ENCODE measurements around the gene PTPRG. TPM values are rescaled to one million over a fixed set of nuclear protein-coding genes. Genes with fewer than 3 reads are reported as not detected.
A peak's percentile ranks its signal among the peaks of the same experiment; 100 is the strongest.

Gene PTPRG
- total and polyA plus RNA-seq, 2 donors = 22.7 to 95.3 TPM

DNA sequence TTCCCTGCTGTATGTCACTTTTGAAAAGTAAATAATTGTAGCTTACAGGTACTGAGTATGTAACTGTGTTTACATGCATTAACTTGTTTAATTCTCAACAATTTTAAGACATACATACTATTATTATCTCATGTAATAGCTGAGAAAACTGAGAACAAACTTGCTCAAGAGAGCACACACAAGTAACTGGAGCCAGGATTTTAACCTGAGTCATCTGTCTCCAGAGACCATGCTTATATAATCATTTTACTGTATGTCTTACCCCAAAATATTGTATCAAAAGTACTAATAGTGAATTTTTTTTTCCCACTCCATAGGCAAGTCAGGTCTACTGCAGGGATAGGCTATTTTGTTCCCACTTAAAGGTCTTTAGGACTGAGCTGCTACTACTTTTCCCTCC is 716.6 kb downstream of the PTPRG start:
- Histone ChIP-seq H3K4me3 (ENCODE audit: low read depth, low read length) (no peak overlapping the region), H3K27ac (ENCODE audit: low read depth) (no peak overlapping the region), H3K36me3 (ENCODE audit: insufficient read depth) (peaks cover 4% of the 10 kb centered on the region), H3K4me1 (ENCODE audit: insufficient read depth) (no peaks in the 10 kb centered on the region)
- DNase-seq (ENCODE audit: extremely low spot score) = no peak

GRCh38 chr3:62281726-62282125 is 720.4 kb downstream of the PTPRG start:
- WGBS = 92% methylated on average over 1 of the region's 1 CpG
- H3K36me3 ChIP-seq (ENCODE audit: insufficient read depth) = peaks cover 3% of the 10 kb centered on the region

GRCh38 chr3:62284442-62284841 is 723.1 kb downstream of the PTPRG start:
- WGBS = 87% methylated on average over 2 of the region's 2 CpGs
- no peak overlapping the region for H3K27ac ChIP-seq (ENCODE audit: low read depth)

More at GRCh38 chr3:62281726-62282125, 720.4 kb downstream of the PTPRG start:
- Histone ChIP-seq H3K4me1 (ENCODE audit: insufficient read depth) (no peaks in the 10 kb centered on the region), H3K27ac (ENCODE audit: low read depth) (no peak overlapping the region), H3K4me3 (ENCODE audit: low read depth, low read length) (no peak overlapping the region)
- no peak for DNase-seq (ENCODE audit: extremely low spot score)

DNA sequence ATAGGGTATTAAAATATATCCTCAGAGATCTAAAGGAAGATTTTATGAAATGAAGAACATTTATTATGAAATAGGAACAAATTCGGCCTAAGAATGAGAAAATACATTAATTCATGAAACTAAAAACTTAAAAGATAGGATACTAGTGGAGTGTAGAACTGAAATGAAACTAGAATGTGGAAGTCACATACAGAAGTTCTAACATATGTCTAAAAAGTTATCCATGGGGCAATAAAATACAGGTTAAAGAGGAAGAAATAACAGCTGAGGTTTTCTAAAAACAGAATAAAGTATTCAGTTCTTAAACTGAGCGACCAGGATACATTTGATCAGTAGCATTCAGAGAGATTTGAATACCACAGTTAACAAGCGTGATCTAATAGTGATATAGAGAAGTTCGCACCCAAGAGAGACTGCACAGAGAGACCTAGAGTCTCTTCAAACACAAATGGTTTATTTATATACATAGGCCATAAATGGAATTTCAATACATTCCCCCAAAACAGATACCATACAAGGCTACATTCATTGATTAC is 726.1 kb downstream of the PTPRG start:
- Histone ChIP-seq H3K4me3 (ENCODE audit: low read depth, low read length) (no peak overlapping the region), H3K4me1 (ENCODE audit: insufficient read depth) (no peaks in the 10 kb centered on the region), H3K27ac (ENCODE audit: low read depth) (no peak overlapping the region), H3K36me3 (ENCODE audit: insufficient read depth) (peaks cover 3% of the 10 kb centered on the region)
- DNase-seq (ENCODE audit: extremely low spot score) = no peak
- 87% methylated on average over 4 of the region's 4 CpGs for WGBS

More at GRCh38 chr3:62284442-62284841, 723.1 kb downstream of the PTPRG start:
- peaks cover 3% of the 10 kb centered on the region for H3K36me3 ChIP-seq (ENCODE audit: insufficient read depth)
- no peak overlapping the region for H3K4me3 ChIP-seq (ENCODE audit: low read depth, low read length)
- no peaks in the 10 kb centered on the region for H3K4me1 ChIP-seq (ENCODE audit: insufficient read depth)
- DNase-seq (ENCODE audit: extremely low spot score) = no peak

GRCh38 chr3:62289922-62290321 is 728.6 kb downstream of the PTPRG start:
- Histone ChIP-seq H3K27ac (ENCODE audit: low read depth) (no peak overlapping the region), H3K4me3 (ENCODE audit: low read depth, low read length) (no peak overlapping the region), H3K36me3 (ENCODE audit: insufficient read depth) (no peaks in the 10 kb centered on the region), H3K4me1 (ENCODE audit: insufficient read depth) (no peaks in the 10 kb centered on the region)
- no peak for DNase-seq (ENCODE audit: extremely low spot score)
- 79% methylated on average over 2 of the region's 2 CpGs for WGBS

DNA sequence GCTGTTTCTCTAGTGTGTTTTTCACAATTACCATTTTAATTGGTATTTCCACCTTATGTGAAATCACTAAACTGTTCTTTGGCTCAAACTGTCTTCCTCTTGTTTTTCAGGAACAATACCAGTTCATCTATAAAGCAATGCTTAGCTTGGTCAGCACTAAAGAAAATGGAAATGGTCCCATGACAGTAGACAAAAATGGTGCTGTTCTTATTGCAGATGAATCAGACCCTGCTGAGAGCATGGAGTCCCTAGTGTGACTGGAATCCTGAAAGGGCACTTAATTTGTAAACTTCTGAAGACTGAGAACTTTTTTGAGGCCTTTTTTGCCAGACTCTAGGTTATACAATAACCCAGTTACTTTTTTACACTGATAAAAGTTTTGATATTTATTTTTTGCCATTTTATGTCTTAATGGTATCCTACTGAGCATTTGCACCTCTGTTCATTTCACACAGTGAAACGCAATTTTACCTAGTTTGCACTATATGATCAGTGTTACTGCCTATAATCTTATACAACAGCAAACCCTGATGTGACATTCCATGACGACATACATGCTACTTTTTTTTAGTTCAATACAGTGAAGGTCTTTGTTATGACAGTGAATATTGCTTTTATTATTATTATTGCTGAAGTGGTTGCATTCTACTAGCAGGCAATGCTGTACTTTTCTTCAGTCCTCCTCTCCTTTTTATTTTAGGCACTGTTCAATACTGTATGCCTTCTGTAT is 731.8 kb downstream of the PTPRG start:
- H3K36me3 ChIP-seq (ENCODE audit: insufficient read depth) = no peaks in the 10 kb centered on the region
- WGBS = 92% methylated on average over 2 of the region's 2 CpGs
- DNase-seq (ENCODE audit: extremely low spot score) = no peak
- H3K4me1 ChIP-seq (ENCODE audit: insufficient read depth) = no peaks in the 10 kb centered on the region
- H3K27ac ChIP-seq (ENCODE audit: low read depth) = no peak overlapping the region
- H3K4me3 ChIP-seq (ENCODE audit: low read depth, low read length) = no peak overlapping the region

DNA sequence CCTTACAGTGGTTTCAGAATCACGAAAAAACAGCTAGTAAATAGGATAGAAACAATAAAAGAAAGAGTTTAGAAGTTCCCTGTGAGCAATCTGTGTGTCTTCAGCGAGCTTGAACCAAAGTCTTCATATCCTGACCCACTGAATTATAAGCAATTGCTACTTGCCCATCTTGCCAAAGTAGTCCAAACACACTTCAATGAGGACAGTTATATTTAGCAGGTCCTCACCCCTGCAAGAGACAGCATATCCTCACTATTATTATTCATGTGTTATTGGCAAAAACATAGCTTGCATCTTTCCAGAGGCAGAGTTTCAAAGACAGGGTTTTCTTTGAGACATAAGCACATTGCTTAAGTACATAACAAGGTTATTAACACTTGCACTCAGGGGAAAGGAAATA is 734.2 kb downstream of the PTPRG start:
- Histone ChIP-seq H3K4me1 (ENCODE audit: insufficient read depth) (no peaks in the 10 kb centered on the region), H3K27ac (ENCODE audit: low read depth) (no peak overlapping the region), H3K36me3 (ENCODE audit: insufficient read depth) (no peaks in the 10 kb centered on the region), H3K4me3 (ENCODE audit: low read depth, low read length) (no peak overlapping the region)
- WGBS = 94% methylated on average over 2 of the region's 2 CpGs
- no peak for DNase-seq (ENCODE audit: extremely low spot score)

- H3K4me1 ChIP-seq (ENCODE audit: insufficient read depth) = no peaks in the 10 kb centered on the region
- H3K27ac ChIP-seq (ENCODE audit: low read depth) = no peak overlapping the region
- H3K4me3 ChIP-seq (ENCODE audit: low read depth, low read length) = no peak overlapping the region
- 67% methylated on average over 3 of the region's 3 CpGs for WGBS
- no peak for DNase-seq (ENCODE audit: extremely low spot score)
- H3K36me3 ChIP-seq (ENCODE audit: insufficient read depth) = no peaks in the 10 kb centered on the region
These were observed 739.2 kb downstream of the PTPRG start for GRCh38 chr3:62300617-62301016.

GRCh38 chr3:62312201-62312600 is 750.8 kb downstream of the PTPRG start:
- H3K4me1 ChIP-seq (ENCODE audit: insufficient read depth) = no peaks in the 10 kb centered on the region
- no peak overlapping the region for H3K27ac ChIP-seq (ENCODE audit: low read depth)
- no peak for DNase-seq (ENCODE audit: extremely low spot score)
- no peak overlapping the region for H3K4me3 ChIP-seq (ENCODE audit: low read depth, low read length)
- WGBS = 29% methylated on average over 1 of the region's 1 CpG
- no peaks in the 10 kb centered on the region for H3K36me3 ChIP-seq (ENCODE audit: insufficient read depth)

DNA sequence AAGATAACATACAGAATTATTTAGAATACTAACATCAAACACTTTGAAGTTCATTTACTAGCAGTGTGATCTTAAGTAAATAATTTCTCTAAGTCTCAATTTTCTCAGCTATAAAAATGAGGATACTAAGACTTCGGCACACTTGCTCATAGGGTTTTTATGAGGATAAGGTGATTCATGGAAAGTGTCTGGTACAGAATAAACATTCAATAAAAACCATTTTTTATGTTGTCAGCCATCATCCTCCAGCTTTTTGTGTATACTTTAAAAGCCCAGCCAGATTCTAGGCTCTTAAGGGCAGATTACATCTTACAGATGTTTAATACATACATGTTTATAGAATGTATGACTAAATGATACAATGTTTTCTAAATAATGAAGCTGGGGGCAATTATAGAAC is 755.2 kb downstream of the PTPRG start:
- 34% methylated on average over 1 of the region's 1 CpG for WGBS
- no peak for DNase-seq (ENCODE audit: extremely low spot score)
- no peak overlapping the region for H3K4me3 ChIP-seq (ENCODE audit: low read depth, low read length)
- no peak overlapping the region for H3K27ac ChIP-seq (ENCODE audit: low read depth)
- no peaks in the 10 kb centered on the region for H3K4me1 ChIP-seq (ENCODE audit: insufficient read depth)
- H3K36me3 ChIP-seq (ENCODE audit: insufficient read depth) = no peaks in the 10 kb centered on the region

DNA sequence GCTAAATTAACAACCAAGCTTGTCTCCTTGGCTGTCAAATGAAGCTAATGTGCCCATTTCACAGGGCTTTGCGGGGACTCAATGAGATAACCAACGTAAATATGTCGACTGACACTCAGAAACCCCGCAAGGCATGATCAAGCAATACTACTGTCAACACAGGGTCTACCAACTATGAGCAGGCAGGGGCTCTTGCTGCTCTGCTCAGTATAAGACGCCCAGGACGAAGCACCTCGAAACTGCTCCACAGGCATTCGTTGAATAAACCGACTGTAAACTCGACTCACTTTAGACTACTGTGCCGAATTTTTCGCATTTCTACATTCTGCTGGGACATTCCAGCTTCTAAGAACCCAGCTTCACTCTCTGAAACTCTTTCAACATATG is 757.0 kb downstream of the PTPRG start:
- WGBS = 34% methylated on average over 12 of the region's 12 CpGs
- H3K36me3 ChIP-seq (ENCODE audit: insufficient read depth) = no peaks in the 10 kb centered on the region
- peak overlapping the region; percentile 43 for H3K27ac ChIP-seq (ENCODE audit: low read depth)
- no peaks in the 10 kb centered on the region for H3K4me1 ChIP-seq (ENCODE audit: insufficient read depth)
- no peak for DNase-seq (ENCODE audit: extremely low spot score)
- peak overlapping the region; percentile 34 for H3K4me3 ChIP-seq (ENCODE audit: low read depth, low read length)

DNA sequence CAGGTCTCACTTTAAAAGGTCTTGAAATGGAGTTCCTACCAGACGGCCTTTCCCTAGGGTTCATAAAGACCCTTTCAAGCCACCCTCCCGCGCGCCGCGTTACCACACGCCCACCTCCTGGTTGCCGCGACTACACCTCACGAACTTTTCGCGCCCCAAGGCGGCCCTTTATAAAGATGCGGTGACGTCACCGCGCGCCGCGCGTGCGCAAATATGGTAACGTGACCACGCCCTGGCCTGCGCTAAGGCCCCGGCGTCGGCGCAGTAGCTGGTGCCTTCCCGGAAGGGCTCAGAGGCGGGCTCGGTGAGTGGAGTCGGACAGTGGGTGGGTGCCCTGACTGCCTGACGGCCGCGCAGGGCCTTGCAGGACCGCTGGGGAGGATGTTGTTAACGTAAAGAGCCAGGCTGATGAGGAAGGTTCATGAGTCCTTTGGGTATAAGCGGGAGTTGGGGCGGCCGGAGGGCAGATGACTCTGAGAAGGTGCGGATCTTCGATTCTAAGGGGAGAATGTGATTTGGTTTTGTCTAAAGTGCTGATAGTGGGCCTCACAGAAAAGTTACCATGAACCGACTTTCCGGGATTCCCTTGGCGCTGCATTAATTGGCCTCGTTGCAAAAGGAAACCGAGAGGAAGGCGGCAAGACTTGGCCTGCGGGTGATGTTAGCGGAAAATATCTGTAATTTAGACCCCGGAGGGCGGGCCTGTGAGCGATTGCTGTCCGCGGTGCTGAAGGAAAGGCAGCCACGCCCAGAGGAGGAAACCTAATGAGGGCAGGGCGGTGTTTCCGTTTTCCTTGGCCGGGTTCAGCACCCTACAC is 757.6 kb downstream of the PTPRG start:
- WGBS = 1% methylated on average over 60 of the region's 60 CpGs
- peak; percentile 79 for DNase-seq (ENCODE audit: extremely low spot score)
- no peaks in the 10 kb centered on the region for H3K4me1 ChIP-seq (ENCODE audit: insufficient read depth)
- peak overlapping the region; percentile 34 for H3K4me3 ChIP-seq (ENCODE audit: low read depth, low read length)
- no peaks in the 10 kb centered on the region for H3K36me3 ChIP-seq (ENCODE audit: insufficient read depth)
- peak overlapping the region; percentile 61 for H3K27ac ChIP-seq (ENCODE audit: low read depth)

- Histone ChIP-seq H3K4me1 (ENCODE audit: insufficient read depth) (no peaks in the 10 kb centered on the region), H3K4me3 (ENCODE audit: low read depth, low read length) (peak overlapping the region; percentile 34), H3K36me3 (ENCODE audit: insufficient read depth) (no peaks in the 10 kb centered on the region), H3K27ac (ENCODE audit: low read depth) (no peak overlapping the region)
- 73% methylated on average over 7 of the region's 7 CpGs for WGBS
- DNase-seq (ENCODE audit: extremely low spot score) = peak; percentile 65
These were observed 758.3 kb downstream of the PTPRG start for GRCh38 chr3:62319570-62320243.
